UCSD-AML1 (cell line): ENCODE measurements around the gene ZNF169.
"Not testable (repeated sequence)": the region's sequence is repeated elsewhere in the genome, so short reads cannot be mapped to it uniquely, and the experiment has no call there.

Source experiments
- DNase-seq: peaks from one replicate; lab custom pipeline; 2025; ENCODE audit not compliant: unreplicated experiment; lab: John Stamatoyannopoulos, UW

The ZNF169 gene

GRCh38 chr9:94259077-94259862, at the start of gene ZNF169:
Gene ZNF169 (plus strand): TSS chr9:94259298. CDS start chr9:94278813, 19,515 bp downstream.
- peak; percentile 86 for DNase-seq

DNA sequence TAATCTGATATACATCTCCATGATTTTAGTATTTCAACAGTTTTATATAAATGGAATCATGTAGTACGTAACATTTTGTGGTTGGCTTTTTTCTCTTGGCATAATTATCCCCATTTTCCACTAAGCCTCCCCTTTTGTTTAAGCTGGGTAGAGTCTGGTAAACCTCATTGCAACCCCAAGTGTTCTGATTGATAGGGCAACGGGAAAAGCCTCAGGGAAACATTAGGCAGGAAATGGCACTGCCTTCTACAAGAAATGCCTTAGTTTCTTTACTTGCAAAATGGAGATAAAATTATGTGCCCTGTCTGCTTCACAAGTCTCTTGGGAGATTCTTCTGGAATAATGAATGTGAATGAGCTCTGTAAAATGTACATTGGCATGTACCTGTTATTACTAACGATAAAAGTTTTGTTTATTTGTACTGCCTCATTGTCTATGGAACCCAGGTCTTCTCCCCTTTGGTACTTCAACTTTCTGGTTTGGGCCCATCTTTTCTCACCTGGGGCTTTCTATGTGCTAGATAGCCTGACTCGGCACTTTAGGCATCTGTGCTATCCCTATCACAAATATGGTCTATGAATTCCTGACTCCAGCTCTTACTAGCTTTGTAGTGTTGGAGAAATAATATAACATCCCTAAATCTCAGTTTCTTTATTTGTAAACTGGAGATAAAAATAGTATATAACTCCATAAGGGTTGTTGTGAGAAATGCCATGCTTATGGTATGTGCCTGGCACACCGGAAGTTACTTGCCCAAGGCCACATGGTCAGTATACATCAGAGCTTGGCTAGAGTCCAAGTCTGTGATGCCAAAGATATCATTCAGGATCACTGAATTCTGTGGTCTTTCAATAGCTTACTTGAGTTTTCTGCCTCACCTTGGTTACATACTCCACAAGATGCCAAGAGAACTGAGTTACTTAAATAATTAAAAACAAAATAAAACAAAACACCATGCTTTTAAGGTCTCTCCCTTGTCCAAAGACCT, 48.2 kb upstream of the ZNF169 start:
- no peak for DNase-seq

DNA sequence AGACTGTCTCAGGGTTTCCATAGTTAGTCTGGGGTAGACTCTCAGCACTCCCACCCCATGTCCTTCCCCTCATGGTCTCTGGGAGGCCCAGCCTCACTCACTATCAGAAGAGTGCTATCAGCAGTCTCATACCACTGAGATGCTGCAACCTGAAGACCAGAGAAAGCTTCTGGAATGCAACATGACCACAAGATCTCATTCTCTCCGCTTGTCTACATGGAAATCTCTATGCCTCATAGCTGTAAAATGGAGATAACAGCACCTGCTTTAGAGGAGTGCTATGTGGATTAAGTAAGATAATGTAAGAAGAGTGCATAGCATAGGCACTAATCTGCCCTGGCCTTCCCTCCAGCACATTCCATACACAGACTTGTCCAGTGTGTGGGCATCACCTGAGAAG, 47.0 kb upstream of the ZNF169 start:
- DNase-seq: no peak

DNA sequence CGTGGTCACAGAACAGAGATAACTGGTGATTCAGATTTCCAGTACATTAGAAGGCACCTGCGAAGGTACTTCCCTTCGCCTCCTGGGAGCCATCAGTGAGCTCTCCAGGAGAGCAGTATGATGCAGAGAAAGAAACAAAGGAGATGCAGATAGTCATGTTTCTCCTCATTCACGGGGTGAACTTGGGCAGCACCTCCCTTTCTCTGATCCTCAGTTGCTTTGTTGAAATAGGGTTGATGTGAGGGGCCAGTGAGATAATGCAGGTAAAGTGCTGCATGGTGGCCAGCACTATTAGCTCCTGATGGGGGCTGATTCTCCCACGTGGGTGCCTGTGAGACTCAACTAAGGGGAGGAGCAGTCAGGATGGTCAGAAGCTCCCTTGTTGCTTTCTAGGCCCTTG, 46.6 kb upstream of the ZNF169 start:
- DNase-seq: no peak

- peak; percentile 62 for DNase-seq
Observed at GRCh38 chr9:94213511-94214124, 45.5 kb upstream of the ZNF169 start.

DNA sequence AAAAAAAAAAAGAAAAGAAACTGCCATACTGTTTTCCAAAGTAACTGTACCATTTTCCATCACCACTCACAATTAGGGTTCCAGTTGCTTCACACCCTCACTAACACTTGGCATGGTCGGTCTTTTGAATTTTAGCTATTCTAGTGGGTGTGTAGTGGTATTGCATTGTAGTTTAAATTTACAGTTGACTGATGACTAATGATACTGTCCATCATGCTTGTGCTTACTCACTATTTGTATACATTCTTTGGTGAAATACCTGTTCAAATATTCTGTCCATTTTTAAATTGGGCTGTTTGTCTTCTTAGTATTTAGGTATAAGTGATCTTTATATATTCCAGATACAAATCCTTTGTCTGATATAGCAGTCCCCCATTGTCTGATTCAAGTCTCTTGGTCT, 36.2 kb upstream of the ZNF169 start:
- no peak for DNase-seq

DNA sequence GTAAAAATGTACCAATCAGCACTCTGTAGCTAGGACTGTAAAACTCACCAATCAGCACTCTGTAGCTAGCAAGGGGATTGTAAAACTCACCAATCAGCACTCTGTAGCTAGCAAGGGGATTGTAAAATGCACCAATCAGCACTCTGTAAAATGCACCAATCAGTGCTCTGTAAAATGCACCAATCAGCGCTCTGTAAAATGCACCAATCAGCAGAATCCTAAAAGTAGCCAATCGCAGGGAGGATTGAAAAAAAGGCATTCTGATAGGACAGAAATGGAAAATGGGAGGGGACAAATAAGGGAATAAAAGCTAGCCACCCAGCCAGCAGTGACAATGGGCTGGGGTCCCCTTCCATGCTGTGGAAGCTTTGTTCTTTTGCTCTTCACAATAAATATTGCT, 33.7 kb upstream of the ZNF169 start:
- DNase-seq: not testable (repeated sequence)

- DNase-seq: no peak
Observed at GRCh38 chr9:94228616-94229015, 30.5 kb upstream of the ZNF169 start.

GRCh38 chr9:94232428-94232827, 26.7 kb upstream of the ZNF169 start:
- no peak for DNase-seq

DNA sequence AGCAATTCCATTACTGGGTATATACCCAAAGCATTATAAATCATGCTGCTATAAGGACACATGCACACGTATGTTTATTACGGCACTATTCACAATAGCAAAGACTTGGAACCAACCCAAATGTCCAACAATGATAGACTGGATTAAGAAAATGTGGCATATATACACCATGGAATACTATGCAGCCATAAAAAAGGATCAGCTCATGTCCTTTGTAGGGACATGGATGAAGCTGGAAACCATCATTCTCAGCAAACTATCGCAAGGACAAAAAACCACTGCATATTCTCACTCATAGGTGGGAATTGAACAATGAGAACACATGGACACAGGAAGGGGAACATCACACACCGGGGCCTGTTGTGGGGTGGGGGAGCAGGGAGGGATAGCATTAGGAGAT, 18.0 kb upstream of the ZNF169 start:
- DNase-seq: not testable (repeated sequence)

GRCh38 chr9:94245651-94246050, 13.4 kb upstream of the ZNF169 start:
- no peak for DNase-seq

DNA sequence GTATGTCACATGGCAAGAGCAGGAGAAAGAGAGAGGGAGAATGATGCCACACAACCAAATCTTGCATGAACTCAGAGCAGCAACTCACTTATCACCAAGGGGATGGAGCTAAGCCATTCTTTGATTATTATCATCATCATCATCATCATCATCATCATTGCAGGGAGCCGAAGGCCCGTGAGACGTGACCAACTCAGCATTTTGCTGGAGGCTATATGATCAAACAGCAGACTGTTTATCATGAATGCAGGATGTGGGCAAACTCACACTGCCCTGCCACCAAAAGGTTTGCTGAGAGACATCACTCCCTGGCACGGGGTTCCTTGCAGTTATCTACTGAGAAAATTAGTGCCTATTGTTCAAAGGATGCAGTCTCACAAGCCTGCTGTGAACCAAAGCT, 8.6 kb upstream of the ZNF169 start:
- DNase-seq: no peak

GRCh38 chr9:94256007-94256406, 3.1 kb upstream of the ZNF169 start:
- DNase-seq: no peak

DNA sequence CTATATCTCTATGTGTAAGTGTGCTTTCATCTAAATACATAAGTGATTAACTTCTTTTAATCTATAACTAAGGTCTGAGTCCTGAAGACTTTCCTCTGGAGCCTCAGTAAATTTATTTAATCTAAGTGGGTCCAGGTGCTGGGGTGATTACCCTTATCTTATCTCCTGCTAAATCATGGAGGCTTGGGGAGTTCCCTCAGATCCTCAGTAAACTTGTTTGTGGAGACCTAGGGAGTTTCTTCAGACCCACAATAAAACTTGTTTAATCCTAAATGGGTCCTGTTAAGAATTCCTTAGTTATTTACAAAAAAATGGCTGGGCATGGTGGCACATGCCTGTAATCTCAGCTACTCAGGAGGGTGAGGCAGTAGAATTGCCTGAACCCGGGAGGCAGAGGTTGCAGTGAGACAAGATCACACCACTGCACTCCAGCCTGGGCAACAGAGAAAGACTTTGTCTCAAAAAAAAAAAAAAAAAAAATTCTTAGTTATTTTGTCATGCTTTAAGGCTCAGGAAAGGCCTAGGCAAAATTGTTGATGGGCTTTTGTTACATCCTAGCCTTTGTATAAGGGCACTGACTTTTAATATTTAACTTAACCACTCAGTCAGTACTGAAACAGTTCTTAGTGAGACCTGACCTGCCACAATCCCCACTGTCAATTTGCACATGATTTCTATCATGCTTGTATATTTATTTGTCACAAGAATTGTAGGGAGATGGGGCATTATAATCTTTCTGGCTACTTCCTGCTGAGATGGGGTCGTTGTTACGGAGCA, 6.7 kb downstream of the ZNF169 start:
- not testable (repeated sequence) for DNase-seq

DNA sequence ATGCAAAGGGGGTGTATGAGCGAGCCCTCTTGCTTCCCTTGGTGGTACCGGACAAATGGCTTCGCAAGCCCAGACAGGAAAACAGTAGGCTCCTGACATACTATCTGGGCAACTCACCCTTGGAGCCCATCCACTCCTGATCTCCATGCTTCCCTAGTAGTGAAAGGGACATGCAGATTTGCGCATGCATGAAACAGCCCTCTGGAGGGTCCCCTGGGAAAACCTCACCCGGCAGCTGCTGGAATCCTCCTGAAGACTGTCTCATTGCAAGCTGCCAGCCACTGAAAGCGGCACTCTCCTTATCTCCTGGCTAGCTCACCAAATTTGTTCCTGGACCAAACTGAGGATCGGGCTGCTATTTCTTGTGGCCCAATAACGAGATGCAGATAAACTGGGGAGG, 10.2 kb downstream of the ZNF169 start:
- DNase-seq: no peak

GRCh38 chr9:94270009-94270408, 10.9 kb downstream of the ZNF169 start:
- no peak for DNase-seq

- not testable (repeated sequence) for DNase-seq
Observed at GRCh38 chr9:94277029-94277428, 17.9 kb downstream of the ZNF169 start.

DNA sequence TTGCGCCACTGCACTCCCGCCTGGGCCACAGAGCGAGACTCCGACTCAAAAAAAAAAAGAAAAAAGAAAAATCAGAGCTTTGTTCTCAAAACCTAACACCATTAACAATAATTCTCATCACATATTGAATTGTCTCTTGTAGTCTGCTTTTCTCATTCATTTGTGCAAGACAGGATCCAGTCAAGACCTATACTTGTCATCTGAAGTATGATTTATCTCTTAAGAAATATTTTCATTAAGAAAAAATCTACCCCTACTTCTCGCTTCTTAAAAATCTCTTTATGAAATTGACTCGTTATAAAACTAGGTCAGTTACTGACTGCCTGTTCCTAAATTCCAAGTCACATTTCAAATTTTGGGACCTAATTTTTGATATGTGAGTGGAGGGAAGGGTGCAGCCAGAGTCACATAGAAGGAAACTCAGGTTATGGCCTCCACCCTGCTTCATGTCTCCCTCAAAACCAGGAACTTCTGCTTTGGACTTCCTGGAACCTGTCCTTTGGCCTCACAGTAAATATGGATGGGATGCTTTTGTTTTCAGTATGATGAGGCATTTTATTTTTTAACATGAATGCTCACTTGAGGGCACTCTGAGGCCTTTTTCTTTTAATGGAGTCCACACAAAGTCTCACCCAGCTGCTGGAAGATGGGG, 18.9 kb downstream of the ZNF169 start:
- DNase-seq: no peak

DNA sequence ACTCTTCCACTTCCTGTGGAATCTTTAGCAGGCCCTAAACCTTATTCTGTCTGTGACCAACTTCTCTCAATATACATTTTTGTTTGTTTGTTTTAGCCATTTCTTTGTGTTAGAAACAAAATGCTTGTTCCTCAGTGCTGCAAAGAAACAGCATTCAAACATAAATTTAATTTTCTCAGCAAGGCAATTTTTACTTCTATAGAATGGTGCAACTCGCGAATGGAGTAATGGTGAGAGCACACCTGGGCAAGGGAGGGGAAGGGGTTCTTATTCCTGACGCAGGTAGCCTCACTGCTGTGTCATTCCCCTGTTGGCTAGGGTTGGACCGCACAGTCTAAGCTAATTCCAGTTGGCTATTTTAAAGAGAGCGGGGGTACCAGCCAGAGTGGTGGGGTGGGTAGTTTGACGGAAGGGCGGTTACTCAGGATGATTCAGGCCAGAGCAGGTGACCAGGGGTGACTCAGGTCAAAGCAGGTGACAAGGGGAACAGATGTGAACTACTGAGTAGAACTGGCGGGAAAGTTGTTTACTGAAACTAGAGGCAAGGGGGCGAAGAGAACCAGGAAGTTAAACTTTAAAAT, 21.4 kb downstream of the ZNF169 start:
- no peak for DNase-seq

DNA sequence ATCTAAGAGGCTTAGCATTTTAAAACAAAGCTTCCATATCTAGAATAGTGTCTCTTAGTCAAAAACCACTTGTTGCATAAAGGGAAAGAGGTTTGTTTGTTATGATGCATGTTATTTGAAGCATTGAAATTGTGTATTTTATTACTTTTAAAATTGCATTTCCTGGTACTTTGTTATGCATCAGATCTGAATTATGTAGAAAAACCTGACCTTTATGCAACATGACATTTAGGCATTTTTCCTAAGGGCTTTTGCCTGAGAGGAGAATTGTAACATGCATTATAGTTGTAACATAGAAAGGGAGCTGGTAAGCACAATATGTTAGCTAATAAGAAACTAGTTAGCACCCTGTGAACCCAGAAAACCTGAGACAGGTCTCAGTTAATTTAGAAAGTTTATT, 22.0 kb downstream of the ZNF169 start:
- no peak for DNase-seq
